ENCODE measurements around the gene NRAS. TPM values are rescaled to one million over a fixed set of nuclear protein-coding genes. Genes with fewer than 3 reads are reported as not detected.

NRAS gene
- total RNA-seq, 1 donor from 2014 or later, result 60.7 TPM

DNA sequence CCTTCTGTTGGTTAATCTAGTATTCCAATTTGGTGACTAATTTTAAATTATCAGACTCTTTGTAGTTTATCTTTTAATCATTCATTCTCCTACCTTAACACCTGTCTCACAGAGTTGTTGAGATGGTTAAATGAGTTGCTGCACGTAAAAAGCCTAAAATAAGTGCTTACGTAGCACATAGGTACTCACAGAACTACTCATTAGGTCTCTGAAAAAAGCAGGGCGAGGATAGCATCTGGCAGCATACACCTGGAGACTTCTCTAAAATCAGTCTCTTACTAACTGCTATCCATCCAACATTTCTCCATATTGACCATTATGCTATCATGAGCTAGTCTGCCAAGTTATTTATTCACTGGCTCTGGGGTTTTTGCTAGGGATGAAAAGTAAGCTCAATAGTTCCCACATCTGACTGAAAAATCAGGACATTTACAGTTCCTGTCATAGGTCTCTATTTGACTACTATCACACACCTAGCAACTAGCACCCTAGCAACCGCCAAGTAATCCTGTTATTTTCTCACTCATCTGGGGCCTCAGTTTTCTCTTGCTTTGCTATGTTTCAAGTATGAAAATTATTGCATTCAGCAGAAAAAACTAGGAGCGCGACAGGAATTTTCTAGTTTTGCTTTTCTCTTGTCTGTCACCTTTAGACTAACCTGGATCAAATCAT is 30.0 kb upstream of the NRAS start:
- no peaks in the 10 kb centered on the region for H3K9me3 Mint-ChIP-seq
- H3K4me3 Mint-ChIP-seq, result no peak overlapping the region
- H3K4me1 Mint-ChIP-seq, result peaks cover 54% of the 10 kb centered on the region
- peaks cover 61% of the 10 kb centered on the region for H3K36me3 Mint-ChIP-seq (ENCODE audit: low read depth)
- H3K27me3 Mint-ChIP-seq, result no peaks in the 10 kb centered on the region
- intact Hi-C loops (cut with micrococcal nuclease), result no loop called here
- DNase-seq, result no peak
- H3K27ac Mint-ChIP-seq, result no peak overlapping the region

DNA sequence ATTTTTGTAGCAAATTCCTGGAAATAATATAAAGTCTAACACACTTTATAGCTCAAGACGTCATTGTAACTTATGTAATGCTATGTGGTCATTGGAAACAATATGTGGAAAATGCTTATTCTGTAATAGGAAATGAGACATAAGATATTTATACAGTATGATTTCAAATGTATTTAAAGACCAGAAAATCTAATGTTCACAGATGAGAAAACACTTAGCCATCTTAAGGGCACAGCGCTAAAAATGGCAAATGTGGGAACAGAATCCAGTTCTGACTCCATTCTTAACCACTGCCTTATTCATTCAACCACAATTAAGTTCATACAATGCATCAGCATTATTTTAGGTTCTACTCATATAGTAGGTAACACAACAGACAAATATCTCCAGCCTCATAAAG is 28.7 kb upstream of the NRAS start:
- H3K36me3 Mint-ChIP-seq (ENCODE audit: low read depth), result peaks cover 65% of the 10 kb centered on the region
- peaks cover 48% of the 10 kb centered on the region for H3K4me1 Mint-ChIP-seq
- no peak for DNase-seq
- no peaks in the 10 kb centered on the region for H3K9me3 Mint-ChIP-seq
- intact Hi-C loops (cut with micrococcal nuclease), result loop anchor here (1.0 kb wide), 2 partner anchors 11 to 35 kb away; partner anchors contain the start of gene SIKE1
- peak overlapping the region; percentile 22 for H3K27ac Mint-ChIP-seq
- no peaks in the 10 kb centered on the region for H3K27me3 Mint-ChIP-seq
- H3K4me3 Mint-ChIP-seq, result no peak overlapping the region

GRCh38 chr1:114741963-114742746 is 25.6 kb upstream of the NRAS start:
- peaks cover 38% of the 10 kb centered on the region for H3K4me1 Mint-ChIP-seq
- no peak for DNase-seq
- intact Hi-C loops (cut with micrococcal nuclease), result loop anchor here (2.0 kb wide), 1 partner anchor 13 kb away; no protein-coding TSS in a partner anchor
- H3K36me3 Mint-ChIP-seq (ENCODE audit: low read depth), result peaks cover 60% of the 10 kb centered on the region
- no peaks in the 10 kb centered on the region for H3K27me3 Mint-ChIP-seq
- no peaks in the 10 kb centered on the region for H3K9me3 Mint-ChIP-seq
- H3K27ac Mint-ChIP-seq, result no peak overlapping the region
- no peak overlapping the region for H3K4me3 Mint-ChIP-seq

DNA sequence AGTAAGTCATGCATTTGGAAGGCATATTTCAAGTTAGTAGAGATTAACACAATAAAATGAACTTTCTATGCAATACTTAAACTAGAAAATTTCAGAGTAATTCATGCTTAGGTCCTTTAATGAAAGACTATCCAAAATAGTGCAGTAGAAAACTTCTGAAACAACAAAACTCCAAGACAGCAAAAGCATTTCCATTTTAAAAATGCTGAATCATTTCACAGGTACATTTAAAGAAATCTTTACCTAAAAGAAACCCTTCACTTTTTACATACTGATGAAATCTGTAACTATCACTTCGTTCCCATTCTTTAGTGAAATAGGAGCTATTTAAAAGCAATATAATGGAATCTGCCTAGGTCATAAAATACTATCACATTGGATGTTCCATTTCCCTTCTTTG is 23.8 kb upstream of the NRAS start:
- Mint-ChIP-seq H3K27ac (no peak overlapping the region), H3K36me3 (ENCODE audit: low read depth) (peaks cover 63% of the 10 kb centered on the region), H3K4me1 (peaks cover 20% of the 10 kb centered on the region), H3K4me3 (no peak overlapping the region), H3K27me3 (no peaks in the 10 kb centered on the region), H3K9me3 (no peaks in the 10 kb centered on the region)
- intact Hi-C loops (cut with micrococcal nuclease), result loop anchor here (2.0 kb wide), 1 partner anchor 14 kb away; no protein-coding TSS in a partner anchor
- DNase-seq, result no peak

- no peak for DNase-seq
- Mint-ChIP-seq H3K4me3 (no peak overlapping the region), H3K36me3 (ENCODE audit: low read depth) (peaks cover 73% of the 10 kb centered on the region), H3K4me1 (peaks cover 10% of the 10 kb centered on the region), H3K27ac (peak overlapping the region; percentile 41), H3K27me3 (no peaks in the 10 kb centered on the region), H3K9me3 (no peaks in the 10 kb centered on the region)
- intact Hi-C loops (cut with micrococcal nuclease), result no loop called here
Measured at GRCh38 chr1:114737314-114737849, 20.8 kb upstream of the NRAS start.

DNA sequence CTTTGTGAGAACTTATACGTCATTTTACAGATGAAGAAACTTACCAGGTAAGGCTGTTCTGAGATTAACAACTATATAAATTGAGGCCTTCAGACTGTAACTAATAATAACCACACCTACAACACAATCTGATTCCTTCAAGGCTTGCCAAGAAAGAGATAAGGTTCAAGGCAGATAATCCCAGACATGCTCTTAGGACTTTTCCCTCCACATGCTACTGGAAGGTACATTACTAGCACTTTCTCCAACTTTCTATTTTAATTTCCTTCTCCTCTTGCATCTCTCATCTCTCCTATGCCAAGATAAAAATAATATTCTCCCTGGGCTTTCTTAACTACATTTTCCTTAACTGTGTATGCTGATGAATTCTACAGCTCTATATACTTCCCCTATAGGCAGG is 18.9 kb upstream of the NRAS start:
- no peak for DNase-seq
- intact Hi-C loops (cut with micrococcal nuclease), result no loop called here
- Mint-ChIP-seq H3K27ac (no peak overlapping the region), H3K4me1 (peaks cover 7% of the 10 kb centered on the region), H3K36me3 (ENCODE audit: low read depth) (peaks cover 75% of the 10 kb centered on the region), H3K9me3 (no peaks in the 10 kb centered on the region), H3K4me3 (no peak overlapping the region), H3K27me3 (no peaks in the 10 kb centered on the region)

- no peaks in the 10 kb centered on the region for H3K9me3 Mint-ChIP-seq
- H3K4me1 Mint-ChIP-seq, result peaks cover 11% of the 10 kb centered on the region
- H3K27me3 Mint-ChIP-seq, result no peaks in the 10 kb centered on the region
- peaks cover 82% of the 10 kb centered on the region for H3K36me3 Mint-ChIP-seq (ENCODE audit: low read depth)
- H3K4me3 Mint-ChIP-seq, result no peak overlapping the region
- intact Hi-C loops (cut with micrococcal nuclease), result no loop called here
- no peak overlapping the region for H3K27ac Mint-ChIP-seq
- no peak for DNase-seq
Measured at GRCh38 chr1:114729782-114730181, 13.2 kb upstream of the NRAS start.

DNA sequence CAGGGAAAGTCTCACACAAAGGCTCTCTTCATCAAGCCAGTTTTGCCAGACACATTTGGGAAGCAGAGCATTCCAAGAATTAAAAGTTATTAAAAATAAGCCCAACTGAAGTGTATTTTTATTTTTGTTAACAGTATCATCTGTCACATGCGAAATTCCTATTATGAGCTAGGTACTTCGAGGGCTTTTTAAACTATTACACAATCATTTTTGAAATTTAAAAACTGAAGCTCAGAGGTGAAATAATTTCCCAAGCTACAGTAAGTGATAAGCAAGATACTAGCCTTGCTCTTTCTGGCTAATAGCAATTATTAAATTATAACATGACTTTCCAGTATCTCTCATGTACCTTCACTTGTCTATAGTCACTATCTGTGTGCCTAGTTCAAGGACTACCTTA is 12.0 kb upstream of the NRAS start:
- no peak overlapping the region for H3K27ac Mint-ChIP-seq
- intact Hi-C loops (cut with micrococcal nuclease), result no loop called here
- H3K4me1 Mint-ChIP-seq, result peaks cover 13% of the 10 kb centered on the region
- no peak for DNase-seq
- H3K36me3 Mint-ChIP-seq (ENCODE audit: low read depth), result peaks cover 81% of the 10 kb centered on the region
- H3K4me3 Mint-ChIP-seq, result no peak overlapping the region
- no peaks in the 10 kb centered on the region for H3K9me3 Mint-ChIP-seq
- no peaks in the 10 kb centered on the region for H3K27me3 Mint-ChIP-seq

DNA sequence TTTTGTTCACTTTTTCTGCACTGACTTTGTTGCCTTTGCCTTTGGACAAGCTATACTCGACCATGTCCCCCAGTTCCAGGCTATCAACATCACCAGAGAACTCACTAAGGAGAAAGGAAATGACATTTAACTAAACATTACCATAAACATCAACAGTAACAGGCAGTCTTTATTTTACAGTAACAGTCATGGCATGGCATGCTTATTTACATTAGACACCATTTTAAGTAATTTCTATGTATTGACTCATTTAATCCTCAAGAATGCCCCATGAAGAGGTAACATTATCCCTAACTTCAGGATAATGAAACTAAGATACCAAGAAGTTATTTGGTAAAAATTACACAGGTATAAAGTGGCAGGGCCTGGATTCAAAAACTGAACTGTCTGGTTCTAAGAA is 8.7 kb upstream of the NRAS start:
- Mint-ChIP-seq H3K36me3 (ENCODE audit: low read depth) (peaks cover 85% of the 10 kb centered on the region), H3K9me3 (no peaks in the 10 kb centered on the region)
- intact Hi-C loops (cut with micrococcal nuclease), result no loop called here

DNA sequence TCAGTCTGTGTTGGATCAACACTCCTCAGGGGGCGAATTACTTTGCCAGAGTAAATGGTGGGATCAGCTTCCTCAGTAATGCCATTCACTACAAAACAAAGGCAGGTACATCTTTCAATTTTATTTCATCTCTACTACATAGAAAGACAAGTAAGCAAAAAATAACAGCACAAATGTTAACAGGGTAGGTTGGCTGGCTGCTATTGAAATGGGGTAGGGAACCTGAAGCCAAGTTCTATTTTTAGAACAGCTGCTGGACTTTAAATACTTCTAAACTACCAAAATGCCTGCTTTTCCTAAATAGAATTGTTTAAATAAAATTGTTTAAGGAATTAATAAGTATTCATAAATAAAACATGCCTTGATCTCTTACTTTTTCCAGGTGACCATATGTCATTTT is 7.3 kb upstream of the NRAS start:
- Mint-ChIP-seq H3K4me3 (no peak overlapping the region), H3K27me3 (no peaks in the 10 kb centered on the region), H3K36me3 (ENCODE audit: low read depth) (peaks cover 87% of the 10 kb centered on the region), H3K4me1 (peaks cover 6% of the 10 kb centered on the region), H3K9me3 (no peaks in the 10 kb centered on the region), H3K27ac (peak overlapping the region; percentile 16)
- intact Hi-C loops (cut with micrococcal nuclease), result no loop called here
- DNase-seq, result no peak

More for the DNA sequence above, 8.7 kb upstream of the NRAS start:
- Mint-ChIP-seq H3K27me3 (no peaks in the 10 kb centered on the region), H3K4me1 (peaks cover 8% of the 10 kb centered on the region), H3K27ac (no peak overlapping the region), H3K4me3 (no peak overlapping the region)
- DNase-seq, result no peak

DNA sequence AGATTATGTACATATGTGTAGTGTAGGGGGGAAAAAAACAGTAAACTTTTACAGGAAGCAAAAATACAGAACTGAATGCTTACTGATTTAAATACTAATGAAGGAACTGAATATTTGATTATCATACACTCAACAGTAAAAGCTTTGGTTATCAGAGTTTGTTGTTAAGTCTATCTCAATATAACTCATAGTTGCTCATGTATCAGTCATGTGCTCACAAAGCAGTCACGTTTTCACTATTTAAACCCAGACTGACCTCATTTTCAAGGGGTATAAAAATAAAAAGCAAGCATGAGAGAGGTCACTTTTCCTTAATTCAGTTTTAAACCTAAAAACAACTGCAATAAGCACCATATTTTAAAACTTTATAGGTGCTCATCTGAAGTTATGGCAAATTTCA is 6.9 kb upstream of the NRAS start:
- Mint-ChIP-seq H3K27me3 (no peaks in the 10 kb centered on the region), H3K4me3 (no peak overlapping the region), H3K36me3 (ENCODE audit: low read depth) (peaks cover 90% of the 10 kb centered on the region), H3K27ac (no peak overlapping the region), H3K4me1 (peaks cover 7% of the 10 kb centered on the region), H3K9me3 (no peaks in the 10 kb centered on the region)
- intact Hi-C loops (cut with micrococcal nuclease), result no loop called here
- DNase-seq, result no peak

DNA sequence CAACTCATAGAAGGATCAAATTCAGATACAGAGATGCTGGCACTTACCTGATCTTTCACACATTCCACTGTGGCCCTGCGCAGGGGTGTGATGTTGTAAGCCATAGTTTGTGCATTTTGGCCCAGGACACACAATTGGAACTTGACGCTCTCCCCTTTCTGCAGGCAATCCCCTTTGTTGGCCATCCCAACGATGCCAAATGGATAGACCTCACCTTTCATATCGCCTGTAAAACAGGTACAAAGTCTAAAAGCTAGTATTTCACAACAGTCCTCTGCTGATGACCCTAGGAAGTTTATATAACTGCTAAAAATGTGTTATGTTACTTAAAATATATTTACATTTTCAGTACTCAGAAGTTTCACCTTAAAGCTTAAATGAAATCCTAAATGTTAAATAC is 3.9 kb upstream of the NRAS start:
- Mint-ChIP-seq H3K4me3 (no peak overlapping the region), H3K4me1 (peaks cover 15% of the 10 kb centered on the region), H3K9me3 (no peaks in the 10 kb centered on the region), H3K27ac (peak overlapping the region; percentile 17), H3K36me3 (ENCODE audit: low read depth) (peaks cover 86% of the 10 kb centered on the region), H3K27me3 (no peaks in the 10 kb centered on the region)
- intact Hi-C loops (cut with micrococcal nuclease), result no loop called here
- DNase-seq, result no peak

GRCh38 chr1:114719424-114719787 is 2.8 kb upstream of the NRAS start:
- intact Hi-C loops (cut with micrococcal nuclease), result no loop called here
- Mint-ChIP-seq H3K36me3 (ENCODE audit: low read depth) (peaks cover 76% of the 10 kb centered on the region), H3K27me3 (no peaks in the 10 kb centered on the region), H3K9me3 (no peaks in the 10 kb centered on the region), H3K27ac (peak overlapping the region; percentile 56), H3K4me1 (peaks cover 16% of the 10 kb centered on the region), H3K4me3 (no peak overlapping the region)
- no peak for DNase-seq

GRCh38 chr1:114718661-114719423 is 2.3 kb upstream of the NRAS start:
- intact Hi-C loops (cut with micrococcal nuclease), result no loop called here
- Mint-ChIP-seq H3K9me3 (no peaks in the 10 kb centered on the region), H3K4me3 (no peak overlapping the region), H3K27ac (peak overlapping the region; percentile 70), H3K27me3 (no peaks in the 10 kb centered on the region), H3K4me1 (peaks cover 20% of the 10 kb centered on the region), H3K36me3 (ENCODE audit: low read depth) (peaks cover 78% of the 10 kb centered on the region)
- DNase-seq, result no peak
